CD4-positive, alpha-beta T cell (primary cell): Measurements from ENCODE around the gene PLCH2. TPM values are rescaled to one million over a fixed set of nuclear protein-coding genes. Genes with fewer than 3 reads are reported as not detected.

Source experiments
- ATAC-seq: fragments of 200-7000 bp; cut with Tn5 transposase; one replicate; pipeline ENCODE4 v1.10.0; 2022; ENCODE audit warnings: mild to moderate bottlenecking; ENCODE audit not compliant: poor library complexity
- CTCF ChIA-PET: fragments of 350-600 bp; sonication (Branson Sonifier 250); formaldehyde crosslinking; loops from one replicate; lab custom pipeline; 2021; ENCODE audit warnings: antibody characterized with exemption, inconsistent platforms; lab: Charles Lee
- POLR2A ChIA-PET: fragments of 350-600 bp; sonication (Branson Sonifier 250); formaldehyde crosslinking; loops from one replicate; lab custom pipeline; 2021; ENCODE audit warnings: antibody characterized with exemption, inconsistent platforms; lab: Charles Lee
- DNase-seq, 14 experiments: peaks; one replicate each; pipeline ENCODE4 v3.0.0-alpha.2; 2013 to 2020; ENCODE audit warnings: mixed read lengths in 2 of 14
- H3K27ac ChIP-seq, 2 donors: one replicate each; pipeline versions ENCODE4 v1.5.1 to v1.7.0; 2013; ENCODE audit warnings: low read length in 2 of 2, low read depth in 1 of 2, mild to moderate bottlenecking in 1 of 2
- H3K27me3 ChIP-seq, 2 experiments: 1 replicate in 1 of 2; 2 replicates in 1 of 2; pipeline versions ENCODE4 v1.6.1 to v1.7.0; 2013; ENCODE audit warnings: low read length in 2 of 2, control low read depth in 1 of 2, mild to moderate bottlenecking in 1 of 2, moderate library complexity in 1 of 2; ENCODE audit not compliant: insufficient read depth in 2 of 2, control insufficient read depth in 1 of 2
- H3K36me3 ChIP-seq: one replicate; pipeline ENCODE4 v1.6.1; 2013; ENCODE audit warnings: low read length, control low read depth; ENCODE audit not compliant: insufficient read depth
- H3K4me1 ChIP-seq: one replicate; pipeline ENCODE4 v1.6.1; 2013; ENCODE audit warnings: low read length, control low read depth; ENCODE audit not compliant: insufficient read depth
- H3K4me3 ChIP-seq: one replicate; pipeline ENCODE4 v1.5.1; 2013; ENCODE audit warnings: mild to moderate bottlenecking, low read length, moderate library complexity
- H3K9me3 ChIP-seq, 2 experiments: 1 replicate in 1 of 2; 2 replicates in 1 of 2; pipeline versions ENCODE4 v1.6.1 to v1.7.0; 2013; ENCODE audit warnings: low read length in 2 of 2, mild to moderate bottlenecking in 2 of 2, control low read depth in 1 of 2, moderate library complexity in 1 of 2; ENCODE audit not compliant: control insufficient read depth in 1 of 2, insufficient read depth in 1 of 2
- H3K27ac Mint-ChIP-seq: one replicate; pipeline ENCODE4 v1.8.0; 2020; ENCODE audit warnings: mixed read lengths
- H3K27me3 Mint-ChIP-seq: one replicate; pipeline ENCODE4 v1.8.0; 2021; ENCODE audit warnings: mixed read lengths
- H3K36me3 Mint-ChIP-seq: one replicate; pipeline ENCODE4 v1.8.0; 2021; ENCODE audit warnings: low read depth, mixed read lengths
- H3K4me1 Mint-ChIP-seq: one replicate; pipeline ENCODE4 v1.8.0; 2021; ENCODE audit warnings: low read depth, mixed read lengths
- H3K4me3 Mint-ChIP-seq: one replicate; pipeline ENCODE4 v1.8.0; 2020; ENCODE audit warnings: mild to moderate bottlenecking, mixed read lengths
- H3K9me3 Mint-ChIP-seq: one replicate; pipeline ENCODE4 v1.8.0; 2020; ENCODE audit warnings: mixed read lengths
- CTCF ChIP-seq: fragments of 200-600 bp; IDR thresholded peaks from one replicate; pipeline ENCODE4 v1.8.0; 2022; ENCODE audit warnings: antibody characterized with exemption, mild to moderate bottlenecking
- intact Hi-C, 2 experiments: fragments of 100-400 bp; cut with DNase I in 1 of 2; cut with micrococcal nuclease in 1 of 2; formaldehyde crosslinking; loops; one replicate each; pipeline versions ENCODE4 v1.15.1 to v1.9.0; 2023 to 2025; cut with DNase I, micrococcal nuclease
- total RNA-seq, 174 experiments: library from RNA in 2 of 174; stranded (reverse) in 2 of 174; gene quantifications; one replicate each; pipeline ENCODE4 v1.2.3 and lab custom pipeline; 2021 to 2026

PLCH2 gene
- total RNA-seq, 2 experiments from 2014 or later, result 47.6 to 48.1 TPM

- Mint-ChIP-seq H3K27me3 (no peaks in the 10 kb centered on the region), H3K4me1 (peaks cover 7% of the 10 kb centered on the region), H3K36me3 (no peaks in the 10 kb centered on the region), H3K27ac (no peak overlapping the region), H3K4me3 (no peak overlapping the region), H3K9me3 (no peaks in the 10 kb centered on the region)
- Histone ChIP-seq H3K27me3 (peaks cover 8 to 17% of the 10 kb centered on the region in 2 experiments), H3K4me3 (no peak overlapping the region), H3K27ac (no peak overlapping the region), H3K36me3 (no peaks in the 10 kb centered on the region), H3K9me3 (no peaks in the 10 kb centered on the region), H3K4me1 (peaks cover 24% of the 10 kb centered on the region)
- no peak for DNase-seq
- no peak for ATAC-seq
- no peak for TF ChIP-seq CTCF
- POLR2A ChIA-PET, result no interaction called here
- CTCF ChIA-PET, result no interaction called here
- intact Hi-C loops, result no loop called here
These were observed 6.8 kb upstream of the PLCH2 start for GRCh38 chr1:2469103-2469940.

- no peaks in the 10 kb centered on the region for H3K27me3 Mint-ChIP-seq
- CTCF ChIA-PET, result no interaction called here
- peaks cover 7% of the 10 kb centered on the region for H3K4me1 Mint-ChIP-seq
- no peak overlapping the region for H3K27ac Mint-ChIP-seq
- no peak overlapping the region for H3K4me3 Mint-ChIP-seq
- Histone ChIP-seq H3K27ac (no peak overlapping the region), H3K9me3 (no peaks in the 10 kb centered on the region), H3K36me3 (no peaks in the 10 kb centered on the region), H3K27me3 (peaks cover 7 to 10% of the 10 kb centered on the region in 2 experiments), H3K4me1 (peaks cover 23% of the 10 kb centered on the region), H3K4me3 (no peak overlapping the region)
- intact Hi-C loops, result no loop called here
- DNase-seq (no peak), ATAC-seq (no peak)
- no peaks in the 10 kb centered on the region for H3K9me3 Mint-ChIP-seq
- no peak for TF ChIP-seq CTCF
- POLR2A ChIA-PET, result interaction anchor here (1.1 kb wide), 1 partner anchor 79 kb away, joined by 3 read pairs; the partner anchor contains the start of genes MORN1 and RER1
- H3K36me3 Mint-ChIP-seq, result no peaks in the 10 kb centered on the region
These were observed 5.6 kb upstream of the PLCH2 start for GRCh38 chr1:2470290-2471158.

- Mint-ChIP-seq H3K27me3 (no peaks in the 10 kb centered on the region), H3K9me3 (no peaks in the 10 kb centered on the region), H3K36me3 (no peaks in the 10 kb centered on the region), H3K27ac (no peak overlapping the region), H3K4me3 (no peak overlapping the region), H3K4me1 (peaks cover 7% of the 10 kb centered on the region)
- Histone ChIP-seq H3K9me3 (no peaks in the 10 kb centered on the region), H3K27me3 (peaks cover 5% of the 10 kb centered on the region in 2 experiments), H3K4me3 (no peak overlapping the region), H3K4me1 (peaks cover 18% of the 10 kb centered on the region), H3K36me3 (no peaks in the 10 kb centered on the region), H3K27ac (no peak overlapping the region)
- POLR2A ChIA-PET, result interaction anchor here (1.1 kb wide), 1 partner anchor 79 kb away, joined by 3 read pairs; the partner anchor contains the start of genes MORN1 and RER1
- DNase-seq, result no peak
- intact Hi-C loops, result no loop called here
- no peak for ATAC-seq
- no peak for TF ChIP-seq CTCF
- CTCF ChIA-PET, result no interaction called here
These were observed 5.0 kb upstream of the PLCH2 start for GRCh38 chr1:2471159-2471471.
